ENCODE results near the gene RNPEPL1. TPM values are rescaled to one million over a fixed set of nuclear protein-coding genes. Genes with fewer than 3 reads are reported as not detected.

The RNPEPL1 gene
- total RNA-seq, 4 donors from 2014 or later, result 49.1 to 127 (median 55.5) TPM

GRCh38 chr2:240623531-240624010 is 55.3 kb downstream of the RNPEPL1 start:
- TF ChIP-seq EP300 (IDR thresholded peaks at IDR 0.05) (no peak), POLR2A (IDR thresholded peaks at IDR 0.05) (no peak), POLR2AphosphoS5 (IDR thresholded peaks at IDR 0.05) (no peak), CTCF (IDR thresholded peaks at IDR 0.05) (no peak)
- no peak for ATAC-seq
- Histone ChIP-seq H3K27ac (no peak overlapping the region), H3K27me3 (peaks cover 8% of the 10 kb centered on the region), H3K36me3 (peaks cover 0 to 7% of the 10 kb centered on the region in 2 donors), H3K4me3 (no peak overlapping the region), H3K9me3 (no peaks in the 10 kb centered on the region), H3K4me1 (peaks cover 0 to 6% (median 0%) of the 10 kb centered on the region in 3 donors)
- WGBS, 2 donors (ENCODE audit: low coverage in 1 of 2), result 77% methylated on average over 5 of the region's 10 CpGs; no CpG with 5 or more reads in 1 of the 2 donors

DNA sequence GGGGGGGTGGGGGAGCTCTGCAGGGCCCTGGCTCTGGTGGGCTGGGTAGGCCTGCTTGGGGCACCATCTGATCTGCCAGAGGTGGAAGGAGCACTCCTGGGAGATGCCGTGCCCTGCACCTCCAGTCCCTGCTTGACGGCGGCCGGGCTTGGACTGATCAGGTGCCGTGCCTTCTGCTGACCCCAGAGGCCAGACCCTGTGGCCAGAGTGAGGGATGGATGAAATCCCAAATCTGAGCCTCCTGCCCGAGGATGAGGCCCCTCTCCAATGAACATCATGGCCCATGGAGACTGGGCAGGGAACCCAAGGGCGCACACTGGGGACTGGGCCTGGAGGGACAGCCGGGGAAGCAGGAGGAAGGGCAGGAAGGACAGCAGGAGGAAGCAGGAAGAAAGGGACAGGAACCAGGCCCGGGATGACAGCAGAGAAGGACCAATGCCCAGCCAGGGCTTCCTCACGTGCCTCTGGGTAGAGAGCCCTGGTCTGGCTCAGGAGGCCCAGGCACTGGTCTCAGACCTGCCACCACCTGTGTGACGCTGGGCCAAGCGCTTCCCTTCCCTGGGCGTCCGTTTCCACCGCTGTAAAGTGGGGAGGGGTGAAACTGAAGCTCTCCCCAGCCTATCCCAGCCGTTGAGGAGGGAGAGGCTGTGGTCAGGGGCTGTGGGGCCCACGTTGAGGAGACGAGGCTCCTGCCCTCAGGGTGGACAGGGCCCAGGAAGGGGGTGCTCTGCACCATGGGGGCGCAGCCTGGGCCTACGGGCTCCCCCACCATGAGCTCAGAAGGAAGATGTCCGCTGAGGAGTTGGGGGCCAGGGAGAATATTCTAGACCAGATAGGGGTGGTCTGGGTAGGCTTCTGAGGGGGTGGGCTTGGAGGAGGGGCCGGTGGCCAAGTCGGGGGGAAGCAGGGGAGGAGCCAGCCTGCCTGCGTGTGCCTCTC is 56.0 kb downstream of the RNPEPL1 start:
- WGBS, 2 donors (ENCODE audit: low coverage in 1 of 2), result 26 to 70% methylated on average over 6 to 7 of the region's 24 CpGs
- ATAC-seq, result no peak
- H3K9me3 ChIP-seq, result no peaks in the 10 kb centered on the region
- H3K27ac ChIP-seq, result no peak overlapping the region
- no peaks in the 10 kb centered on the region for H3K36me3 ChIP-seq
- peaks cover 8% of the 10 kb centered on the region for H3K27me3 ChIP-seq
- no peak overlapping the region for H3K4me3 ChIP-seq
- TF ChIP-seq POLR2AphosphoS5 (IDR thresholded peaks at IDR 0.05), result no peak
- peaks cover 0 to 6% (median 0%) of the 10 kb centered on the region in 3 donors for H3K4me1 ChIP-seq

GRCh38 chr2:240624950-240625621 is 56.8 kb downstream of the RNPEPL1 start, which contains the start of gene GPR35:
Gene GPR35, plus strand, starts transcription at chr2:240625480. Its CDS starts 4,473 bp downstream, at chr2:240629953.
- 40% methylated on average over 1 of the region's 23 CpGs; no CpG with 5 or more reads in 1 of the 2 donors for WGBS, 2 donors (ENCODE audit: low coverage in 1 of 2)
- no peaks in the 10 kb centered on the region for H3K9me3 ChIP-seq
- peaks cover 0 to under 1% of the 10 kb centered on the region in 2 donors for H3K36me3 ChIP-seq
- TF ChIP-seq POLR2AphosphoS5 (IDR thresholded peaks at IDR 0.05), result no peak
- H3K27ac ChIP-seq, result no peak within 1 kb of the TSS
- H3K4me1 ChIP-seq, result peaks cover 0 to 6% (median 0%) of the 10 kb centered on the region in 3 donors
- H3K4me3 ChIP-seq, result no peak within 1 kb of the TSS
- ATAC-seq, result peak; percentile 25
- peaks cover 8% of the 10 kb centered on the region for H3K27me3 ChIP-seq

DNA sequence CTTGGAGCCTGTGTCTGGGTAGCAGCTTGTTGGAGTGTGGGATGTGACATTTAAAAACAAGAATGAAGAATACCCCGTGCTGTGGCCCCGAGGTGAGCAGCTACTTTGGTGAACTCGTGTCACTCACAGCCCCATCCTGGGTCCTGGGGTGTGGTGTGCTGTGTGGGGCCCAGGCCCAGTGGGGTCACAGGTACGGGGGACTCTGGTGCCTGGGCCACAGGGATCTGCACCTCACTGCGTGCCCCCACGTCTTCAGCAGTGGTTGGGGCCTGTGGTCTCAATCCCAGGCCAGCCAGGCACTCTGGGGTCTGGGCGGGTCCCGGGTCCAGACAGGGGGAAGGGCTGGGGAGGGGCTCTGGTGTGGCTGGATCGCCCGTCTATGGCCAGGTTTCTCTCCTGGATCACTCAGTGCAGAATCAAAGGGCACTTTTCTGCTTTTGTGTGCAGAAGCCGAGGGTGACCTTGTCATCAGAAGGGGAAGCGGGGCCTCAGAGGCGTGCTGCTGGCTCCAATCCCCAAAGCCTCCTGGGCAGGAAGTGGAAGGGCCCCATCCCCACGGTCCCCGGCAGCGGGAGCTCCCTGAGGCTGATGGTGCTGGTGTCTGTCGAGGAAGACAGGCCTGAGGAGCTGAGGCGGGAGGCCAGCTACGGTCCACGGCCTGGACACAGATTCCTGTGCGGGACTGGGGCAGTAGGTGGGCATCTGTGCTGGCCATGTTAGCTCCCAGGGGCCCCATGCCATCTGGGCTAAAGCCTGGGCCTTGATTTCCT is 58.4 kb downstream of the RNPEPL1 start:
- ATAC-seq, result no peak

More for the DNA sequence above, 58.4 kb downstream of the RNPEPL1 start:
- H3K27ac ChIP-seq, result no peak overlapping the region
- no CpG with 5 or more reads among the region's 21 CpGs for WGBS, 2 donors (ENCODE audit: low coverage in 1 of 2)
- peaks cover 0 to 5% of the 10 kb centered on the region in 2 donors for H3K36me3 ChIP-seq
- TF ChIP-seq POLR2A (IDR thresholded peaks at IDR 0.05) (no peak), POLR2AphosphoS5 (IDR thresholded peaks at IDR 0.05) (no peak), CTCF (IDR thresholded peaks at IDR 0.05) (no peak), EP300 (IDR thresholded peaks at IDR 0.05) (no peak)
- peaks cover 0 to 6% (median 0%) of the 10 kb centered on the region in 3 donors for H3K4me1 ChIP-seq
- H3K4me3 ChIP-seq, result no peak overlapping the region
- peaks cover 8% of the 10 kb centered on the region for H3K27me3 ChIP-seq
- H3K9me3 ChIP-seq, result no peaks in the 10 kb centered on the region
